ENCODE data around the gene SCGB1C2.

DNA sequence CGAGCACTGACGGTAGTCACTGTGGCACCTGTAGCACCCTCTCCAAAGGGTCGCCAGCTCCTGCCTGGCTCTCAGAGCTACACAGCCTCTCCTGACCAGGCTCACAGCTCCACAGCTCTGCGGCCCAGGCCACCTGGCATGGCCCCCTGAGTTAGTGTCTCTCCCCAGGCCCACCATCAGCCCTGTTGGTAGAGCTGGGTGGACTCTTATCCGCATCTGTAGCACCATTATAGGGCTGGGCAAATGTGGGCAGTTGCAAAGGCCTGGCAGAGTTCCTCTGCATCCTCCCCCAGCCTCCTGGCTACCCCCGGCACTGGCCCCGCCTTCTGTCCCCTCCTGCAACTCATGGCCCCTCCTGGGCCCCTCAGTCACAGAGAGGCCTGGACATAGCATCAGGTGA lies 18.2 kb downstream of the SCGB1C2 start:
- TF ChIP-seq, protein P1, sequence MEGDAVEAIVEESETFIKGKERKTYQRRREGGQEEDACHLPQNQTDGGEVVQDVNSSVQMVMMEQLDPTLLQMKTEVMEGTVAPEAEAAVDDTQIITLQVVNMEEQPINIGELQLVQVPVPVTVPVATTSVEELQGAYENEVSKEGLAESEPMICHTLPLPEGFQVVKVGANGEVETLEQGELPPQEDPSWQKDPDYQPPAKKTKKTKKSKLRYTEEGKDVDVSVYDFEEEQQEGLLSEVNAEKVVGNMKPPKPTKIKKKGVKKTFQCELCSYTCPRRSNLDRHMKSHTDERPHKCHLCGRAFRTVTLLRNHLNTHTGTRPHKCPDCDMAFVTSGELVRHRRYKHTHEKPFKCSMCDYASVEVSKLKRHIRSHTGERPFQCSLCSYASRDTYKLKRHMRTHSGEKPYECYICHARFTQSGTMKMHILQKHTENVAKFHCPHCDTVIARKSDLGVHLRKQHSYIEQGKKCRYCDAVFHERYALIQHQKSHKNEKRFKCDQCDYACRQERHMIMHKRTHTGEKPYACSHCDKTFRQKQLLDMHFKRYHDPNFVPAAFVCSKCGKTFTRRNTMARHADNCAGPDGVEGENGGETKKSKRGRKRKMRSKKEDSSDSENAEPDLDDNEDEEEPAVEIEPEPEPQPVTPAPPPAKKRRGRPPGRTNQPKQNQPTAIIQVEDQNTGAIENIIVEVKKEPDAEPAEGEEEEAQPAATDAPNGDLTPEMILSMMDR (IDR thresholded peaks at IDR 0.05): no peak
- TF ChIP-seq POLR2A (IDR thresholded peaks at IDR 0.05) (no peak), POLR2AphosphoS5 (IDR thresholded peaks at IDR 0.05) (no peak)
